Naive thymus-derived CD4-positive, alpha-beta T cell (primary cell): ENCODE data around the gene KIFC1. TPM values are rescaled to one million over a fixed set of nuclear protein-coding genes. Genes with fewer than 3 reads are reported as not detected.

Experiments used
- ATAC-seq: fragments of 150-1000 bp; cut with Tn5 transposase; 2 replicates; pipeline ENCODE4 v1.10.0; 2021; ENCODE audit warnings: mild to moderate bottlenecking, moderate library complexity
- CTCF ChIA-PET: fragments of 350-600 bp; sonication (Branson Sonifier 250); formaldehyde crosslinking; loops from one replicate; lab custom pipeline; 2021; ENCODE audit warnings: antibody characterized with exemption; lab: Charles Lee
- POLR2A ChIA-PET: fragments of 350-600 bp; sonication (Branson Sonifier 250); formaldehyde crosslinking; loops from one replicate; lab custom pipeline; 2021; ENCODE audit warnings: antibody characterized with exemption, inconsistent platforms; lab: Charles Lee
- DNase-seq, 9 donors: peaks; one replicate each; pipeline versions ENCODE4 v3.0.0 to v3.0.0-alpha.2; 2020 to 2022; ENCODE audit warnings: mixed read lengths in 1 of 9
- H3K27ac ChIP-seq: one replicate; pipeline ENCODE4 v1.7.0; 2013; ENCODE audit warnings: mild to moderate bottlenecking, low read depth, low read length, moderate library complexity
- H3K27me3 ChIP-seq, 2 donors: one replicate each; pipeline ENCODE4 v1.7.0; 2013; ENCODE audit warnings: low read length in 2 of 2, mild to moderate bottlenecking in 2 of 2, moderate library complexity in 2 of 2; ENCODE audit not compliant: control insufficient read depth in 2 of 2, insufficient read depth in 2 of 2
- H3K36me3 ChIP-seq, 3 experiments: 1 replicate in 2 of 3; 2 replicates in 1 of 3; pipeline ENCODE4 v1.7.0; 2013; ENCODE audit warnings: low read length in 3 of 3, mild to moderate bottlenecking in 3 of 3, moderate library complexity in 1 of 3; ENCODE audit not compliant: insufficient read depth in 3 of 3, control insufficient read depth in 2 of 3
- H3K4me1 ChIP-seq, 2 donors: one replicate each; pipeline ENCODE4 v1.7.0; 2013; ENCODE audit warnings: low read length in 2 of 2, mild to moderate bottlenecking in 2 of 2, moderate library complexity in 1 of 2; ENCODE audit not compliant: control insufficient read depth in 2 of 2, insufficient read depth in 2 of 2
- H3K4me3 ChIP-seq: 2 replicates; pipeline ENCODE4 v1.7.0; 2013; ENCODE audit warnings: mild to moderate bottlenecking, low read length
- H3K9me3 ChIP-seq, 3 experiments: 1 replicate in 2 of 3; 2 replicates in 1 of 3; pipeline ENCODE4 v1.7.0; 2013; ENCODE audit warnings: low read length in 3 of 3; ENCODE audit not compliant: control insufficient read depth in 2 of 3
- H3K27ac Mint-ChIP-seq, 9 donors: one replicate each; pipeline ENCODE4 v1.8.0; 2020 to 2022; ENCODE audit warnings: mixed read lengths in 9 of 9, mild to moderate bottlenecking in 8 of 9, moderate library complexity in 5 of 9, inconsistent platforms in 2 of 9
- H3K27me3 Mint-ChIP-seq, 5 donors: one replicate each; pipeline ENCODE4 v1.8.0; 2021 to 2022; ENCODE audit warnings: mixed read lengths in 5 of 5, mild to moderate bottlenecking in 1 of 5
- H3K36me3 Mint-ChIP-seq, 5 donors: one replicate each; pipeline ENCODE4 v1.8.0; 2020 to 2022; ENCODE audit warnings: mixed read lengths in 5 of 5, mild to moderate bottlenecking in 3 of 5, inconsistent platforms in 1 of 5
- H3K4me1 Mint-ChIP-seq, 7 donors: one replicate each; pipeline ENCODE4 v1.8.0; 2020 to 2022; ENCODE audit warnings: mixed read lengths in 7 of 7, mild to moderate bottlenecking in 3 of 7, inconsistent platforms in 1 of 7
- H3K4me3 Mint-ChIP-seq, 10 donors: one replicate each; pipeline ENCODE4 v1.8.0; 2020 to 2022; ENCODE audit warnings: mild to moderate bottlenecking in 10 of 10, mixed read lengths in 10 of 10, moderate library complexity in 6 of 10, inconsistent platforms in 2 of 10
- H3K9me3 Mint-ChIP-seq, 11 donors: one replicate each; pipeline ENCODE4 v1.8.0; 2020 to 2022; ENCODE audit warnings: mixed read lengths in 11 of 11, mild to moderate bottlenecking in 4 of 11, inconsistent platforms in 1 of 11, moderate library complexity in 1 of 11
- intact Hi-C, 2 donors: fragments of 100-400 bp; cut with micrococcal nuclease; formaldehyde crosslinking; loops; one replicate each; pipeline ENCODE4 v1.15.1; 2023
- polyA plus RNA-seq, 2 donors: library from polyadenylated mRNA; unstranded; fragments of 300-500 nt; fragmentation: Illumina TruSeq; gene quantifications; one replicate each; pipeline ENCODE4 v1.2.3, GENCODE V29; 2021
- total RNA-seq, 6 experiments: library from RNA in 5 of 6; stranded (reverse) in 5 of 6; gene quantifications; 1 replicate in 5 of 6; 2 replicates in 1 of 6; pipeline ENCODE4 v1.2.3 and lab custom pipeline; 2021 to 2026

The KIFC1 gene
- total and polyA plus RNA-seq, 7 experiments from 2014 or later, result 0.18 to 87.9 (median 1.1) TPM

DNA sequence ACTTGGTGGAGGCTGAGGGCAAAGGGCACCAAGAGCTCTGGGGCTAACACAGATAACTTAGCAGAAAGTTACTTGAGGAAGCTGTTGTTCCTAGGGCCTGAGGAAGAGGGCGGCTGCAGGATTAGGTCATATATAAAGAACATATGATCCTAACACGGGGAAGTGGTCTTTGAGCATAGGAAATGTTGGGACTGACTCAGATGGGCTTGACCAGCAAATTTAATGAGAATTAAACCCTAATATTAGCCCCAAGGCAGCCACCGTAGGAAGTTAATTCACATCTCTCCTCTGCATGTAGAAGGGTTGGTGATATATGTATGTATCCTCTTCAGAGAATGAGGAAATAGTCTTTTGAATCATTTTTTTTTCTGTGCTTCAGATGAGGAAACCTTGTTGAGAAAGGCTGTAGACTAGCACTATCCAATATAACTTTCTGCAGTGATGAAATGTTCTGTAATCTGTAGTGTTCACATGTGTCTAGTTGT, 53.5 kb downstream of the KIFC1 start:
- no peaks in the 10 kb centered on the region for H3K9me3 Mint-ChIP-seq
- Histone ChIP-seq H3K36me3 (peaks cover 0 to 83% (median 11%) of the 10 kb centered on the region in 3 experiments), H3K4me3 (no peak overlapping the region), H3K27ac (no peak overlapping the region), H3K9me3 (no peaks in the 10 kb centered on the region), H3K4me1 (no peaks in the 10 kb centered on the region), H3K27me3 (no peaks in the 10 kb centered on the region)
- DNase-seq (no peak), ATAC-seq (peak; percentile 73)
- intact Hi-C loops, result no loop called here
- peaks cover 5 to 30% (median 15%) of the 10 kb centered on the region in 7 donors for H3K4me1 Mint-ChIP-seq
- H3K36me3 Mint-ChIP-seq, result peaks cover 0 to 31% (median 13%) of the 10 kb centered on the region in 5 donors
- H3K27ac Mint-ChIP-seq, result peak overlapping the region in 5 of 9 donors; percentile 20 to 81 (median 37)
- ChIA-PET POLR2A (interaction anchor here (0.6 to 1.3 kb wide), 4 partner anchors 9 to 562 kb away, joined by 3 to 6 read pairs (median 4); partner anchors contain the start of gene ZBTB9), CTCF (interaction anchor here (0.9 kb wide), 1 partner anchor 15 kb away, joined by 3 read pairs; no protein-coding TSS in a partner anchor)
- no peak overlapping the region for H3K4me3 Mint-ChIP-seq
- H3K27me3 Mint-ChIP-seq, result no peaks in the 10 kb centered on the region

DNA sequence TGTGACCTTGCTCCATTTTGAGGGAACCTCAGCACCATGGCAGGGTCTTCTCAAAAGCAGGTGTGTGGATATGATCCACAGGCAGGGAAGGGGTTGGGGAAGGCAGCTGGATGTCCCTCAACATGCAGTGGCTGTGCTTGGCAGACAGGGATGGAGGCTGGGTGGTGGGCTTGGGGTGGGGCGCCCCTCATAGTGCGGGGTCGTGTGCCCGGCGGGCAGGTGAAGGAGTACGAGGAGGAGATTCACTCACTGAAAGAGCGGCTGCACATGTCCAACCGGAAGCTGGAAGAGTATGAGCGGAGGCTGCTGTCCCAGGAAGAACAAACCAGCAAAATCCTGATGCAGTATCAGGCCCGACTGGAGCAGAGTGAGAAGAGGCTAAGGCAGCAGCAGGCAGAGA, 54.7 kb downstream of the KIFC1 start:
- Mint-ChIP-seq H3K27ac (peak overlapping the region in 6 of 9 donors; percentile 38 to 85 (median 76)), H3K36me3 (peaks cover 0 to 31% (median 13%) of the 10 kb centered on the region in 5 donors)
- intact Hi-C loops, result no loop called here

DNA sequence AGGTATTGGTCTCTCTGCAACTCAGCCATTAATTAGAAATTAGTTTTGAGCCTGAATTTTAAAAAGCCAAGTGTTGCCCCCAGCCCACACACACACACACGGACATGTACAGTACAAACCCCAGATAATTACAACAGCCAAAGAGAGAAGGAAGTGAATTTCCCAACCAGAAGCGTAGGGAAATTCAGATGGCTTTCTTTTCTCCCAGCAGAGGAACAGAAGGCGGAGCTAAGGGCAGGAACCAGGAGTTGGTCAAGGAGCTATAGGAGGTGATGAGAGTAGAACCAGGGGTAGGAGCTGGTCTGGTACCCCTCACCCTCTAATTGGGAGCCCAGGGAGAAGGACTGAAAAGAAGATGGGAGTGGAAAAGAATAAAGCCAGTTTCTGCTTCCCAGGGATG, 58.8 kb downstream of the KIFC1 start:
- Histone ChIP-seq H3K4me1 (peaks cover 7 to 21% of the 10 kb centered on the region in 2 donors), H3K9me3 (no peaks in the 10 kb centered on the region), H3K27me3 (no peaks in the 10 kb centered on the region), H3K36me3 (peaks cover 0 to 39% (median 8%) of the 10 kb centered on the region in 3 experiments), H3K4me3 (no peak overlapping the region), H3K27ac (no peak overlapping the region)
- no peak for ATAC-seq
- Mint-ChIP-seq H3K36me3 (peaks cover 0 to 17% (median 0%) of the 10 kb centered on the region in 5 donors), H3K27me3 (no peaks in the 10 kb centered on the region), H3K9me3 (no peaks in the 10 kb centered on the region), H3K27ac (peak overlapping the region in 8 of 9 donors; percentile 7 to 87 (median 68)), H3K4me1 (peaks cover 24 to 54% (median 45%) of the 10 kb centered on the region in 7 donors), H3K4me3 (peak overlapping the region in 1 of 10 donors; percentile 56)
- DNase-seq, result no peak
- CTCF ChIA-PET, result no interaction called here
- intact Hi-C loops, result no loop called here
- POLR2A ChIA-PET, result interaction anchor here (0.8 to 1.7 kb wide), 5 partner anchors 10 to 128 kb away, joined by 3 to 7 read pairs (median 4); no protein-coding TSS in a partner anchor

More for the DNA sequence above, 54.7 kb downstream of the KIFC1 start:
- CTCF ChIA-PET, result interaction anchor here (0.9 kb wide), 1 partner anchor 16 kb away, joined by 3 read pairs; no protein-coding TSS in a partner anchor
- ATAC-seq, result no peak
- POLR2A ChIA-PET, result no interaction called here
- H3K4me1 Mint-ChIP-seq, result peaks cover 5 to 36% (median 23%) of the 10 kb centered on the region in 7 donors
- no peak overlapping the region for H3K27ac ChIP-seq
- H3K4me1 ChIP-seq, result no peaks in the 10 kb centered on the region
- H3K4me3 Mint-ChIP-seq, result no peak overlapping the region
- no peaks in the 10 kb centered on the region for H3K27me3 Mint-ChIP-seq
- no peak for DNase-seq
- no peaks in the 10 kb centered on the region for H3K9me3 Mint-ChIP-seq
- no peaks in the 10 kb centered on the region for H3K9me3 ChIP-seq
- H3K36me3 ChIP-seq, result peaks cover 0 to 72% (median 11%) of the 10 kb centered on the region in 3 experiments
- H3K4me3 ChIP-seq, result no peak overlapping the region
- H3K27me3 ChIP-seq, result no peaks in the 10 kb centered on the region

- Histone ChIP-seq H3K36me3 (peaks cover 0 to 41% (median 8%) of the 10 kb centered on the region in 3 experiments), H3K9me3 (no peaks in the 10 kb centered on the region), H3K27me3 (no peaks in the 10 kb centered on the region), H3K27ac (peak overlapping the region; percentile 88), H3K4me3 (no peak overlapping the region), H3K4me1 (peaks cover 12 to 22% of the 10 kb centered on the region in 2 donors)
- DNase-seq (no peak), ATAC-seq (no peak)
- peaks cover 0 to 25% (median 2%) of the 10 kb centered on the region in 5 donors for H3K36me3 Mint-ChIP-seq
- H3K27ac Mint-ChIP-seq, result peak overlapping the region in 6 of 9 donors; percentile 46 to 90 (median 69)
- no peaks in the 10 kb centered on the region for H3K27me3 Mint-ChIP-seq
- POLR2A ChIA-PET, result no interaction called here
- CTCF ChIA-PET, result no interaction called here
- peaks cover 26 to 59% (median 53%) of the 10 kb centered on the region in 7 donors for H3K4me1 Mint-ChIP-seq
- intact Hi-C loops, result no loop called here
- H3K9me3 Mint-ChIP-seq, result no peaks in the 10 kb centered on the region
- H3K4me3 Mint-ChIP-seq, result peak overlapping the region in 3 of 10 donors; percentile 10 to 43 (median 12)
Observed at GRCh38 chr6:33451606-33452005, 60.0 kb downstream of the KIFC1 start.

GRCh38 chr6:33452496-33452895, 60.9 kb downstream of the KIFC1 start:
- ATAC-seq, result no peak
- ChIA-PET CTCF (interaction anchor here (1.2 kb wide), 1 partner anchor 125 kb away, joined by 3 read pairs; no protein-coding TSS in a partner anchor), POLR2A (interaction anchor here (0.7 kb wide), 1 partner anchor 81 kb away, joined by 3 read pairs; no protein-coding TSS in a partner anchor)
- Mint-ChIP-seq H3K4me1 (peaks cover 26 to 65% (median 59%) of the 10 kb centered on the region in 7 donors), H3K36me3 (peaks cover 0 to 32% (median 9%) of the 10 kb centered on the region in 5 donors), H3K4me3 (peak overlapping the region in 3 of 10 donors; percentile 63 to 99 (median 98)), H3K27me3 (no peaks in the 10 kb centered on the region), H3K9me3 (no peaks in the 10 kb centered on the region), H3K27ac (peak overlapping the region in 7 of 9 donors; percentile 41 to 97 (median 92))
- no peak for DNase-seq
- H3K27me3 ChIP-seq, result no peaks in the 10 kb centered on the region
- no peak overlapping the region for H3K4me3 ChIP-seq
- H3K36me3 ChIP-seq, result peaks cover 0 to 40% (median 5%) of the 10 kb centered on the region in 3 experiments
- H3K27ac ChIP-seq, result peak overlapping the region; percentile 88
- no peaks in the 10 kb centered on the region for H3K9me3 ChIP-seq
- intact Hi-C loops, result no loop called here
- H3K4me1 ChIP-seq, result peaks cover 12 to 22% of the 10 kb centered on the region in 2 donors

DNA sequence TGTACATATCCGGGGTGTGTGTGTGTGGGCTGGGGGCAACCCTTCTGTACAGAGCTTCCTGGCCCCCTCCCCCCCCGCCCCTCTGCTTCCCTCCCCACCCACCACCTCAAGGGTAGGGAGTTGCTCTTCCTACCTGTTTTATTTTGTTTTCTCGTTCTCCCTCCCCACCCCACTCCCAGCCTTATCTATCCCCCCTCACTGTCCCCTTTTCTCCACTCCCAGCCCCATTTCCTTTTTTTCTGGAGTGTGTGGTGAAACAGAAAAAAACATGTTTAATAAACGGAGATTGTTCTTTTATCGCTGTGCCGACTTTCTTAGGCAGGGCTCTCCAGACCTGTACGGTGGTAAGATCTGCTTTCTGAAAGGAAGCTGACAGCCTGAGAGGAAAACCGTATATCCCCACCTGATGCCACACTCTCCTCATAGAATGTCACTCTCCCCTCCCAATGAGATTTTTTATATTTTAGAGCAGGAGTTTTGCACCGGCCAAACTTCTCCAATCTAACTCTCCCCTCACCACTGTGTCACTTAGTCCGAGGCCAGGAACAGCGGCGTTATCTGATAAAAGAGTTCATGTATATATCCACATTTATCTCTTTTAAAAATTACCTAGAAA, 61.9 kb downstream of the KIFC1 start:
- Histone ChIP-seq H3K9me3 (no peaks in the 10 kb centered on the region), H3K4me3 (peak overlapping the region; percentile 93), H3K27me3 (no peaks in the 10 kb centered on the region), H3K36me3 (peaks cover 0 to 30% (median 0%) of the 10 kb centered on the region in 3 experiments), H3K4me1 (peaks cover 12 to 22% of the 10 kb centered on the region in 2 donors), H3K27ac (peak overlapping the region; percentile 88)
- POLR2A ChIA-PET, result interaction anchor here (0.7 to 3.0 kb wide), 17 partner anchors 9 to 258 kb away, joined by 3 to 37 read pairs (median 4); partner anchors contain the start of genes BAK1, CUTA, TAPBP and UQCC2
- Mint-ChIP-seq H3K27me3 (no peaks in the 10 kb centered on the region), H3K4me1 (peaks cover 21 to 62% (median 53%) of the 10 kb centered on the region in 7 donors), H3K9me3 (no peaks in the 10 kb centered on the region), H3K36me3 (peaks cover 0 to 27% (median 10%) of the 10 kb centered on the region in 5 donors), H3K27ac (peak overlapping the region; percentile 86 to 98 (median 92)), H3K4me3 (peak overlapping the region; percentile 88 to 99 (median 95))
- peak in 2 of 9 donors; percentile 8 to 19 for DNase-seq
- no peak for ATAC-seq
- CTCF ChIA-PET, result interaction anchor here (0.9 to 1.8 kb wide), 4 partner anchors 23 to 126 kb away, joined by 3 to 6 read pairs (median 4); partner anchors contain the start of gene BAK1
- intact Hi-C loops, result loop anchor here (1.0 to 2.0 kb wide), 11 partner anchors 22 to 336 kb away; partner anchors contain the start of genes BAK1 (in 2 of the 2), CUTA (in 2 of the 2), KIFC1 (in 2 of the 2) and LEMD2 (in 2 of the 2)
